ENCODE data around the gene KRT82.

Gene KRT82

GRCh38 chr12:52391618-52392002, 14.5 kb downstream of the KRT82 start:
- no peaks in the 10 kb centered on the region for H3K36me3 ChIP-seq (ENCODE audit: control insufficient read depth, low read depth, low read length)
- no peaks in the 10 kb centered on the region for H3K4me1 ChIP-seq (ENCODE audit: control insufficient read depth, low read depth, low read length)
- no peaks in the 10 kb centered on the region for H3K27me3 ChIP-seq (ENCODE audit: control insufficient read depth, insufficient read depth, low read length)
- H3K4me3 ChIP-seq (ENCODE audit: low read length) = no peak overlapping the region
- H3K27ac ChIP-seq (ENCODE audit: low read length) = no peak overlapping the region
- H3K9ac ChIP-seq (ENCODE audit: low read length) = no peak overlapping the region
- H3K9me3 ChIP-seq (ENCODE audit: control insufficient read depth, low read depth, low read length) = no peaks in the 10 kb centered on the region

- Histone ChIP-seq H3K27me3 (ENCODE audit: control insufficient read depth, insufficient read depth, low read length) (no peaks in the 10 kb centered on the region), H3K4me1 (ENCODE audit: control insufficient read depth, low read depth, low read length) (no peaks in the 10 kb centered on the region), H3K27ac (ENCODE audit: low read length) (no peak overlapping the region), H3K9me3 (ENCODE audit: control insufficient read depth, low read depth, low read length) (no peaks in the 10 kb centered on the region), H3K4me3 (ENCODE audit: low read length) (no peak overlapping the region), H3K9ac (ENCODE audit: low read length) (no peak overlapping the region), H3K36me3 (ENCODE audit: control insufficient read depth, low read depth, low read length) (no peaks in the 10 kb centered on the region)
These were observed 15.2 kb downstream of the KRT82 start for GRCh38 chr12:52390739-52391617.

- H3K4me1 ChIP-seq (ENCODE audit: control insufficient read depth, low read depth, low read length) = no peaks in the 10 kb centered on the region
- no peaks in the 10 kb centered on the region for H3K27me3 ChIP-seq (ENCODE audit: control insufficient read depth, insufficient read depth, low read length)
- no peaks in the 10 kb centered on the region for H3K9me3 ChIP-seq (ENCODE audit: control insufficient read depth, low read depth, low read length)
- no peak overlapping the region for H3K4me3 ChIP-seq (ENCODE audit: low read length)
- no peak overlapping the region for H3K27ac ChIP-seq (ENCODE audit: low read length)
- no peaks in the 10 kb centered on the region for H3K36me3 ChIP-seq (ENCODE audit: control insufficient read depth, low read depth, low read length)
- no peak overlapping the region for H3K9ac ChIP-seq (ENCODE audit: low read length)
These were observed 16.6 kb downstream of the KRT82 start for GRCh38 chr12:52389313-52390207.

- no peaks in the 10 kb centered on the region for H3K4me1 ChIP-seq (ENCODE audit: control insufficient read depth, low read depth, low read length)
- no peaks in the 10 kb centered on the region for H3K27me3 ChIP-seq (ENCODE audit: control insufficient read depth, insufficient read depth, low read length)
These were observed 18.3 kb downstream of the KRT82 start for GRCh38 chr12:52387859-52388258.

GRCh38 chr12:52385226-52385702, 20.9 kb downstream of the KRT82 start, which contains the start of gene KRT84:
Gene KRT84 (minus strand): TSS chr12:52385652. CDS start chr12:52385585, 67 bp downstream.
- H3K9ac ChIP-seq (ENCODE audit: low read length) = no peak within 1 kb of the TSS
- no peaks in the 10 kb centered on the region for H3K9me3 ChIP-seq (ENCODE audit: control insufficient read depth, low read depth, low read length)
- H3K27ac ChIP-seq (ENCODE audit: low read length) = no peak within 1 kb of the TSS
- no peak within 1 kb of the TSS for H3K4me3 ChIP-seq (ENCODE audit: low read length)
- no peaks in the 10 kb centered on the region for H3K4me1 ChIP-seq (ENCODE audit: control insufficient read depth, low read depth, low read length)
- H3K36me3 ChIP-seq (ENCODE audit: control insufficient read depth, low read depth, low read length) = no peaks in the 10 kb centered on the region
- no peaks in the 10 kb centered on the region for H3K27me3 ChIP-seq (ENCODE audit: control insufficient read depth, insufficient read depth, low read length)

More at GRCh38 chr12:52387859-52388258, 18.3 kb downstream of the KRT82 start:
- H3K36me3 ChIP-seq (ENCODE audit: control insufficient read depth, low read depth, low read length) = no peaks in the 10 kb centered on the region
- no peak overlapping the region for H3K9ac ChIP-seq (ENCODE audit: low read length)
- no peak overlapping the region for H3K27ac ChIP-seq (ENCODE audit: low read length)
- H3K4me3 ChIP-seq (ENCODE audit: low read length) = no peak overlapping the region
- H3K9me3 ChIP-seq (ENCODE audit: control insufficient read depth, low read depth, low read length) = no peaks in the 10 kb centered on the region

GRCh38 chr12:52383331-52383730, 22.8 kb downstream of the KRT82 start:
- Histone ChIP-seq H3K27me3 (ENCODE audit: control insufficient read depth, insufficient read depth, low read length) (no peaks in the 10 kb centered on the region), H3K36me3 (ENCODE audit: control insufficient read depth, low read depth, low read length) (no peaks in the 10 kb centered on the region), H3K9ac (ENCODE audit: low read length) (no peak overlapping the region), H3K9me3 (ENCODE audit: control insufficient read depth, low read depth, low read length) (no peaks in the 10 kb centered on the region), H3K27ac (ENCODE audit: low read length) (no peak overlapping the region), H3K4me1 (ENCODE audit: control insufficient read depth, low read depth, low read length) (no peaks in the 10 kb centered on the region), H3K4me3 (ENCODE audit: low read length) (no peak overlapping the region)

- Histone ChIP-seq H3K4me1 (ENCODE audit: control insufficient read depth, low read depth, low read length) (no peaks in the 10 kb centered on the region), H3K9ac (ENCODE audit: low read length) (no peak overlapping the region), H3K36me3 (ENCODE audit: control insufficient read depth, low read depth, low read length) (no peaks in the 10 kb centered on the region), H3K27me3 (ENCODE audit: control insufficient read depth, insufficient read depth, low read length) (no peaks in the 10 kb centered on the region), H3K9me3 (ENCODE audit: control insufficient read depth, low read depth, low read length) (no peaks in the 10 kb centered on the region), H3K4me3 (ENCODE audit: low read length) (no peak overlapping the region), H3K27ac (ENCODE audit: low read length) (no peak overlapping the region)
These were observed 23.3 kb downstream of the KRT82 start for GRCh38 chr12:52382854-52383253.

GRCh38 chr12:52381206-52381605, 24.9 kb downstream of the KRT82 start:
- Histone ChIP-seq H3K9me3 (ENCODE audit: control insufficient read depth, low read depth, low read length) (no peaks in the 10 kb centered on the region), H3K9ac (ENCODE audit: low read length) (no peak overlapping the region), H3K36me3 (ENCODE audit: control insufficient read depth, low read depth, low read length) (no peaks in the 10 kb centered on the region), H3K4me3 (ENCODE audit: low read length) (no peak overlapping the region), H3K27me3 (ENCODE audit: control insufficient read depth, insufficient read depth, low read length) (no peaks in the 10 kb centered on the region), H3K4me1 (ENCODE audit: control insufficient read depth, low read depth, low read length) (no peaks in the 10 kb centered on the region), H3K27ac (ENCODE audit: low read length) (no peak overlapping the region)

- H3K36me3 ChIP-seq (ENCODE audit: control insufficient read depth, low read depth, low read length) = no peaks in the 10 kb centered on the region
- no peaks in the 10 kb centered on the region for H3K4me1 ChIP-seq (ENCODE audit: control insufficient read depth, low read depth, low read length)
- H3K9me3 ChIP-seq (ENCODE audit: control insufficient read depth, low read depth, low read length) = no peaks in the 10 kb centered on the region
- H3K9ac ChIP-seq (ENCODE audit: low read length) = no peak overlapping the region
- no peak overlapping the region for H3K27ac ChIP-seq (ENCODE audit: low read length)
- no peaks in the 10 kb centered on the region for H3K27me3 ChIP-seq (ENCODE audit: control insufficient read depth, insufficient read depth, low read length)
- H3K4me3 ChIP-seq (ENCODE audit: low read length) = no peak overlapping the region
These were observed 25.9 kb downstream of the KRT82 start for GRCh38 chr12:52380271-52380694.

- H3K27ac ChIP-seq (ENCODE audit: low read length) = no peak overlapping the region
- no peaks in the 10 kb centered on the region for H3K4me1 ChIP-seq (ENCODE audit: control insufficient read depth, low read depth, low read length)
- no peak overlapping the region for H3K9ac ChIP-seq (ENCODE audit: low read length)
- no peaks in the 10 kb centered on the region for H3K36me3 ChIP-seq (ENCODE audit: control insufficient read depth, low read depth, low read length)
- H3K9me3 ChIP-seq (ENCODE audit: control insufficient read depth, low read depth, low read length) = no peaks in the 10 kb centered on the region
- no peak overlapping the region for H3K4me3 ChIP-seq (ENCODE audit: low read length)
- no peaks in the 10 kb centered on the region for H3K27me3 ChIP-seq (ENCODE audit: control insufficient read depth, insufficient read depth, low read length)
These were observed 26.6 kb downstream of the KRT82 start for GRCh38 chr12:52379536-52379935.

- Histone ChIP-seq H3K36me3 (ENCODE audit: control insufficient read depth, low read depth, low read length) (no peaks in the 10 kb centered on the region), H3K27me3 (ENCODE audit: control insufficient read depth, insufficient read depth, low read length) (no peaks in the 10 kb centered on the region), H3K9ac (ENCODE audit: low read length) (no peak overlapping the region), H3K9me3 (ENCODE audit: control insufficient read depth, low read depth, low read length) (no peaks in the 10 kb centered on the region), H3K4me1 (ENCODE audit: control insufficient read depth, low read depth, low read length) (no peaks in the 10 kb centered on the region), H3K4me3 (ENCODE audit: low read length) (no peak overlapping the region), H3K27ac (ENCODE audit: low read length) (no peak overlapping the region)
These were observed 28.0 kb downstream of the KRT82 start for GRCh38 chr12:52378091-52378490.
